ENCODE results near the gene P2RY8.
"Not testable (repeated sequence)": the region's sequence is repeated elsewhere in the genome, so short reads cannot be mapped to it uniquely, and the experiment has no call there.

Gene P2RY8

DNA sequence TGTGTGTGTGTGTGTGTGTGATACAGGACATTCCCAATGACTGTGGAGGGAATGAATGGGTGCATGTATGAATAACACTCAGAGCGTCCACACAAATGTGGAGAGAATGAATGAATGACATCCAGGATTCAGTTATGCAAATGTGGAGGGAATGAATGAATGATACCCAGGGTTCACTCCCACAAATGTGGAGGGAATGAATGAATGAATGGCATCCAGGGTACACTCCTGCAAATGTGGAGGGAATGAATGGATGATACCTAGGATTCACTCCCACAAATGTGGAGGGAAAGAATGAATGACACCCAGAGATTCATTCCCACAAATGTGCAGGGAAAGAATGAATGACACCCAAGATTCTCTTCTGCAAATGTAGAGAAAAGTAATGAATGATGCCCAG, 48.2 kb downstream of the P2RY8 start:
- peaks cover 35 to 83% (median 73%) of the 10 kb centered on the region in 11 experiments for H3K36me3 ChIP-seq
- no peak overlapping the region for H3K9ac ChIP-seq
- no peak overlapping the region for H3K27ac ChIP-seq
- no peak for TF ChIP-seq Cebpa-rat (IDR thresholded peaks at IDR 0.05)
- peak overlapping the region in 4 of 11 experiments; percentile 11 to 30 (median 18); a peak in 2 of 22 replicates for H3K4me2 ChIP-seq
- H4K20me1 ChIP-seq: peaks cover 0 to 78% (median 61%) of the 10 kb centered on the region in 11 experiments; a peak in 18 of 22 replicates
- H3K27me3 ChIP-seq: no peaks in the 10 kb centered on the region
- peaks cover 0 to 35% (median 21%) of the 10 kb centered on the region in 11 experiments; a peak in 18 of 22 replicates for H3K9me3 ChIP-seq (replicated peaks in 1 of 11)
- H3K4me3 ChIP-seq: no peak overlapping the region
- H3K4me1 ChIP-seq: peaks cover 28 to 52% (median 42%) of the 10 kb centered on the region in 10 experiments

DNA sequence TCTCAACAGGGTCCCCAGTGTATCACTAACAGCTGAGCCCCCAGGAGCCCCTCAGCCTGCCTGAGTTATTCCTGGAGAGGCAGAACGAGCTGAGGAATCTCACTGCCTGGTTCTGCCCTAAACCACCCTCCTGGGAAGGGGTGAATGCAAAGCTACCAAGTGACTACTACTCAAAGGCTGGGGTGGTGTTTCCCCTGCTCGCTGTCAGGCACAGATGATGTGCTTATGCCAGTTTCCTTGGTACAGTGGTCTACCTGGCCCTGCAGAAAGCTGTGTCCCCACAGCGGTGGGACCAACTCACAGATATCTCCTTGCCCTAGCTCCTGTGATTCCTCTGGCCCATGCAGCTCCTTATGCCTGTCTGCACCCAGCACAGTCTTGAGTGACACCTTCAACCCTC, 48.8 kb downstream of the P2RY8 start:
- Histone ChIP-seq H3K36me3 (peaks cover 35 to 89% (median 79%) of the 10 kb centered on the region in 11 experiments), H3K27ac (0 out of 22 replicates have a peak overlapping the region, but pooled peaks of 1 of the 11 experiments have one; percentile 16), H4K20me1 (peaks cover 0 to 79% (median 57%) of the 10 kb centered on the region in 11 experiments; a peak in 17 of 22 replicates), H3K4me2 (peak overlapping the region in 6 of 11 experiments; percentile 8 to 37 (median 18); a peak in 5 of 22 replicates), H3K4me3 (no peak overlapping the region), H3K9me3 (replicated peaks in 1 of 11) (peaks cover 0 to 35% (median 21%) of the 10 kb centered on the region in 11 experiments; a peak in 18 of 22 replicates), H3K9ac (0 out of 22 replicates have a peak overlapping the region, but pooled peaks of 1 of the 11 experiments have one; percentile 13), H3K27me3 (no peaks in the 10 kb centered on the region), H3K4me1 (peaks cover 29 to 53% (median 44%) of the 10 kb centered on the region in 10 experiments)
- TF ChIP-seq Cebpa-rat (IDR thresholded peaks at IDR 0.05): no peak

GRCh38 chrX:1487401-1487800, 49.6 kb downstream of the P2RY8 start:
- peaks cover 35 to 87% (median 79%) of the 10 kb centered on the region in 11 experiments for H3K36me3 ChIP-seq
- H3K4me2 ChIP-seq: peak overlapping the region in 3 of 11 experiments; percentile 26 to 37 (median 30); a peak in 6 of 22 replicates
- H3K4me1 ChIP-seq: peaks cover 26 to 49% (median 41%) of the 10 kb centered on the region in 10 experiments

GRCh38 chrX:1486749-1487361, 50.1 kb downstream of the P2RY8 start:
- Histone ChIP-seq H4K20me1 (peaks cover 0 to 68% (median 44%) of the 10 kb centered on the region in 11 experiments; a peak in 17 of 22 replicates), H3K27ac (peak overlapping the region in 1 of 11 experiments; percentile 29; a peak in 1 of 22 replicates), H3K4me2 (peak overlapping the region in 2 of 11 experiments; percentile 15 to 26; a peak in 3 of 22 replicates), H3K4me3 (peak overlapping the region in 1 of 10 experiments; percentile 23; a peak in 1 of 20 replicates), H3K9ac (no peak overlapping the region), H3K27me3 (no peaks in the 10 kb centered on the region), H3K9me3 (replicated peaks in 1 of 11) (peaks cover 0 to 33% (median 21%) of the 10 kb centered on the region in 11 experiments; a peak in 18 of 22 replicates), H3K36me3 (peaks cover 35 to 82% (median 74%) of the 10 kb centered on the region in 11 experiments), H3K4me1 (peaks cover 28 to 52% (median 44%) of the 10 kb centered on the region in 10 experiments)
- TF ChIP-seq Cebpa-rat (IDR thresholded peaks at IDR 0.05): no peak

More at GRCh38 chrX:1487401-1487800, 49.6 kb downstream of the P2RY8 start:
- no peak overlapping the region for H3K9ac ChIP-seq
- H3K9me3 ChIP-seq (replicated peaks in 1 of 11): peaks cover 0 to 35% (median 21%) of the 10 kb centered on the region in 11 experiments; a peak in 18 of 22 replicates
- no peaks in the 10 kb centered on the region for H3K27me3 ChIP-seq
- peaks cover 0 to 73% (median 50%) of the 10 kb centered on the region in 11 experiments; a peak in 17 of 22 replicates for H4K20me1 ChIP-seq
- H3K27ac ChIP-seq: no peak overlapping the region
- no peak overlapping the region for H3K4me3 ChIP-seq
- TF ChIP-seq Cebpa-rat (IDR thresholded peaks at IDR 0.05): no peak

- TF ChIP-seq Cebpa-rat (IDR thresholded peaks at IDR 0.05): no peak
- Histone ChIP-seq H3K4me3 (peak overlapping the region in 1 of 10 experiments; percentile 23; a peak in 1 of 20 replicates), H3K27me3 (no peaks in the 10 kb centered on the region), H3K4me1 (peaks cover 33 to 57% (median 51%) of the 10 kb centered on the region in 10 experiments), H3K36me3 (peaks cover 32 to 78% (median 68%) of the 10 kb centered on the region in 11 experiments), H3K9me3 (replicated peaks in 1 of 11) (peaks cover 0 to 27% (median 17%) of the 10 kb centered on the region in 11 experiments; a peak in 18 of 22 replicates), H3K9ac (no peak overlapping the region), H3K27ac (no peak overlapping the region), H3K4me2 (no peak overlapping the region), H4K20me1 (peaks cover 0 to 61% (median 38%) of the 10 kb centered on the region in 11 experiments; a peak in 16 of 22 replicates)
These were observed 50.8 kb downstream of the P2RY8 start for GRCh38 chrX:1486177-1486576.

GRCh38 chrX:1485033-1485432, 52.0 kb downstream of the P2RY8 start:
- peaks cover 45 to 68% (median 62%) of the 10 kb centered on the region in 10 experiments for H3K4me1 ChIP-seq
- H3K9me3 ChIP-seq (replicated peaks in 1 of 11): peaks cover under 1 to 28% (median 19%) of the 10 kb centered on the region in 11 experiments; a peak in 19 of 22 replicates
- no peak overlapping the region for H3K4me3 ChIP-seq
- no peak for TF ChIP-seq Cebpa-rat (IDR thresholded peaks at IDR 0.05)
- H3K27me3 ChIP-seq: no peaks in the 10 kb centered on the region
- peaks cover 32 to 80% (median 73%) of the 10 kb centered on the region in 11 experiments for H3K36me3 ChIP-seq
- H4K20me1 ChIP-seq: peaks cover 0 to 58% (median 36%) of the 10 kb centered on the region in 11 experiments; a peak in 16 of 22 replicates
- peak overlapping the region in 3 of 11 experiments; percentile 19 to 64 (median 59); a peak in 3 of 22 replicates for H3K27ac ChIP-seq
- H3K9ac ChIP-seq: 0 out of 22 replicates have a peak overlapping the region, but pooled peaks of 1 of the 11 experiments have one; percentile 67
- H3K4me2 ChIP-seq: peak overlapping the region in 9 of 11 experiments; percentile 5 to 74 (median 51); a peak in 9 of 22 replicates

GRCh38 chrX:1484638-1485019, 52.4 kb downstream of the P2RY8 start:
- Histone ChIP-seq H3K9me3 (replicated peaks in 1 of 11) (peaks cover 4 to 32% (median 22%) of the 10 kb centered on the region in 11 experiments; a peak in 19 of 22 replicates), H3K4me3 (no peak overlapping the region), H3K27ac (peak overlapping the region in 9 of 11 experiments; percentile 59 to 78 (median 68); a peak in 14 of 22 replicates), H3K9ac (peak overlapping the region in 3 of 11 experiments; percentile 20 to 67 (median 60); a peak in 4 of 22 replicates), H3K4me1 (peaks cover 49 to 72% (median 66%) of the 10 kb centered on the region in 10 experiments), H3K36me3 (peaks cover 32 to 84% (median 77%) of the 10 kb centered on the region in 11 experiments), H3K27me3 (no peaks in the 10 kb centered on the region), H3K4me2 (peak overlapping the region; percentile 19 to 74 (median 53); a peak in 16 of 22 replicates), H4K20me1 (peaks cover 0 to 58% (median 36%) of the 10 kb centered on the region in 11 experiments; a peak in 16 of 22 replicates)
- TF ChIP-seq Cebpa-rat (IDR thresholded peaks at IDR 0.05): no peak

- peak overlapping the region; percentile 15 to 74 (median 53) for H3K4me2 ChIP-seq
- peaks cover 53 to 77% (median 71%) of the 10 kb centered on the region in 10 experiments for H3K4me1 ChIP-seq
- no peak for TF ChIP-seq Cebpa-rat (IDR thresholded peaks at IDR 0.05)
- H3K4me3 ChIP-seq: no peak overlapping the region
- H3K27me3 ChIP-seq: no peaks in the 10 kb centered on the region
- H4K20me1 ChIP-seq: peaks cover 0 to 58% (median 33%) of the 10 kb centered on the region in 11 experiments; a peak in 16 of 22 replicates
- H3K9me3 ChIP-seq (replicated peaks in 1 of 11): peaks cover 7 to 31% (median 23%) of the 10 kb centered on the region in 11 experiments; a peak in 19 of 22 replicates
- peaks cover 31 to 84% (median 77%) of the 10 kb centered on the region in 11 experiments for H3K36me3 ChIP-seq
- peak overlapping the region; percentile 59 to 78 (median 68); a peak in 21 of 22 replicates for H3K27ac ChIP-seq
- peak overlapping the region; percentile 5 to 71 (median 39); a peak in 17 of 22 replicates for H3K9ac ChIP-seq
These were observed 52.9 kb downstream of the P2RY8 start for GRCh38 chrX:1483843-1484637.

DNA sequence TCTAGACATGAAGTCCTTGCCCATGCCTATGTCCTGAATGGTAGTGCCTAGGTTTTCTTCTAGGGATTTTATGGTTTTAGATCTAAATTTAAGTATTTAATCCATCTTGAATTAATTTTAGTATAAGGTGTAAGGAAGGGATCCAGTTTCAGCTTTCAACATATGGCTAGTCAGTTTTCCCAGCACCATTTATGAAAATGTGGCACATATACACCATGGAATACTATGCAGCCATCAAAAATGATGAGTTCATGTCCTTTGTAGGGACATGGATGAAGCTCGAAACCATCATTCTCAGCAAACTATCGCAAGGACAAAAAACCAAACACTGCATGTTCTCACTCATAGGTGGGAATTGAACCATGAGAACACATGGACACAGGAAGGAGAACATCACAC, 54.5 kb downstream of the P2RY8 start:
- Histone ChIP-seq H4K20me1 (peaks cover 0 to 58% (median 32%) of the 10 kb centered on the region in 11 experiments; a peak in 14 of 22 replicates), H3K36me3 (peaks cover 18 to 84% (median 77%) of the 10 kb centered on the region in 11 experiments), H3K4me1 (peaks cover 64 to 79% (median 74%) of the 10 kb centered on the region in 10 experiments), H3K9me3 (replicated peaks in 1 of 11) (peaks cover 7 to 30% (median 22%) of the 10 kb centered on the region in 11 experiments; a peak in 19 of 22 replicates), H3K4me2 (peak overlapping the region; percentile 76 to 93 (median 86)), H3K9ac (peak overlapping the region; percentile 63 to 84 (median 76)), H3K4me3 (peak overlapping the region; percentile 18 to 60 (median 48); a peak in 16 of 20 replicates), H3K27ac (peak overlapping the region; percentile 77 to 95 (median 88))
- not testable (repeated sequence) for H3K27me3 ChIP-seq

Measured in BLaER1 treated with 17β-estradiol and CSF1 and Interleukin-3, amounts not matched to agents 10 nM and 100 nM (cell line).